GM23338 (cell line): ENCODE results near the gene APOBEC2.

Source experiments
- CTCF ChIP-seq, 2 experiments: fragments of 200-600 bp in 1 of 2; sonication (generic) in 1 of 2; conservative IDR thresholded peaks; 2 replicates each; pipeline versions ENCODE4 v1.5.1 to v1.6.1; 2016 to 2017; ENCODE audit warnings: antibody characterized with exemption in 2 of 2, low read depth in 2 of 2, mild to moderate bottlenecking in 2 of 2, moderate library complexity in 1 of 2
- EZH2 ChIP-seq: fragments of 200-600 bp; sonication (generic); IDR thresholded peaks from one replicate; pipeline ENCODE4 v1.8.0; 2017; ENCODE audit warnings: antibody characterized with exemption, mild to moderate bottlenecking, low read depth; ENCODE audit not compliant: unreplicated experiment
- EZH2phosphoT487 ChIP-seq: fragments of 200-600 bp; sonication (generic); IDR thresholded peaks from one replicate; pipeline ENCODE4 v1.8.1; 2018; ENCODE audit warnings: antibody characterized with exemption; ENCODE audit not compliant: unreplicated experiment
- JUNB ChIP-seq: IDR thresholded peaks from one replicate; pipeline ENCODE4 v1.6.1; 2016; ENCODE audit warnings: antibody characterized with exemption; ENCODE audit not compliant: unreplicated experiment
- ZNF331 ChIP-seq: fragments of 250-450 bp; sonication (Bioruptor Pico); IDR thresholded peaks from 2 replicates; pipeline ENCODE4 v1.5.0; 2020; ENCODE audit warnings: low read depth, mild to moderate bottlenecking, moderate library complexity

- TF ChIP-seq CTCF (conservative IDR thresholded peaks at IDR 0.05; ENCODE audit: low read depth in 2 of 2) (no peak), ZNF331 (CRISPR knock-in tag) (no peak), EZH2 (no peak), JUNB (no peak), EZH2phosphoT487 (no peak)
Observed at GRCh38 chr6:41065550-41066026, 12.6 kb downstream of the APOBEC2 start.
